Measurements from ENCODE around the gene NLRP3. TPM values are rescaled to one million over a fixed set of nuclear protein-coding genes. Genes with fewer than 3 reads are reported as not detected.
"Not testable (repeated sequence)": the region's sequence is repeated elsewhere in the genome, so short reads cannot be mapped to it uniquely, and the experiment has no call there.

The NLRP3 gene
- total and polyA plus RNA-seq, 8 donors: 0.09 to 3.8 (median 0.52) TPM

DNA sequence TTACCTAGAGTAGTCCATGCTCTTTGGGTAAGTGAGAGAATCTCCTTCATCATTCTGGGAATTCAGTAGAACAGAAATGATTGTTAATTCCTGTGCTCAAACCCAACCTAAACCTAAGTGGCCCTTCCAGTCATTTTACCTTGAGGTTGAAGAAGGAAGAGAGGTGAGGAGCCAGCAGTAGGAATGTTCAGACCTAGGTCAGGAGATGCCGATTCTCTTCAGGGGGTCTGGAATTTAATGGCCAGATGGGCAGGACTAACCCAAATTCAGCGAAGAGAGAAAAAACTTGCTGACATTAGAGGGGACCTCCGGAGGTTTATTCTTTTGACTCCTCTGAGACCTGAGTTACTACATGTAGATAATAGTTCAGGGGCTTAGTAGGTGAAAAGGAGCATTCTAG, 58.4 kb downstream of the NLRP3 start:
- no peaks in the 10 kb centered on the region for H3K27me3 ChIP-seq
- intact Hi-C loops (cut with DNase I): no loop called here

DNA sequence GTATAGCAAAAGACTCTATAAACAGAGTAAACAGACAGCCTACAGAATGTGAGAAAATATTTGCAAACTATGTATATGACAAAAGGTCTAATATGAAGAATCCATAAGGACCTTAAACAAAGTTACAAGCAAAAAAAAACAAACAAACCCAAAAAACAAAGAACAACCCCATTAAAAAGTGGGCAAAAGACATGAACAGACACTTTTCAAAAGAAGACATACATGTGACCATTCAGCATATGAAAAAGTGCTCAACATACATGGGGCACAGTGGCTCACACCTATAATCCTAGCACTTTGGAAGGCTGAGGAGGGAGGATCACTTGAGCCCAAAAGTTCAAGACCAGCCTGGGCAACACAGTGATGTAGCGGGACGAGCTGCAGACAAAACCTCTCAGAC, 59.8 kb downstream of the NLRP3 start:
- no peak overlapping the region for H3K4me3 ChIP-seq
- TF ChIP-seq, protein P1, sequence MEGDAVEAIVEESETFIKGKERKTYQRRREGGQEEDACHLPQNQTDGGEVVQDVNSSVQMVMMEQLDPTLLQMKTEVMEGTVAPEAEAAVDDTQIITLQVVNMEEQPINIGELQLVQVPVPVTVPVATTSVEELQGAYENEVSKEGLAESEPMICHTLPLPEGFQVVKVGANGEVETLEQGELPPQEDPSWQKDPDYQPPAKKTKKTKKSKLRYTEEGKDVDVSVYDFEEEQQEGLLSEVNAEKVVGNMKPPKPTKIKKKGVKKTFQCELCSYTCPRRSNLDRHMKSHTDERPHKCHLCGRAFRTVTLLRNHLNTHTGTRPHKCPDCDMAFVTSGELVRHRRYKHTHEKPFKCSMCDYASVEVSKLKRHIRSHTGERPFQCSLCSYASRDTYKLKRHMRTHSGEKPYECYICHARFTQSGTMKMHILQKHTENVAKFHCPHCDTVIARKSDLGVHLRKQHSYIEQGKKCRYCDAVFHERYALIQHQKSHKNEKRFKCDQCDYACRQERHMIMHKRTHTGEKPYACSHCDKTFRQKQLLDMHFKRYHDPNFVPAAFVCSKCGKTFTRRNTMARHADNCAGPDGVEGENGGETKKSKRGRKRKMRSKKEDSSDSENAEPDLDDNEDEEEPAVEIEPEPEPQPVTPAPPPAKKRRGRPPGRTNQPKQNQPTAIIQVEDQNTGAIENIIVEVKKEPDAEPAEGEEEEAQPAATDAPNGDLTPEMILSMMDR (IDR thresholded peaks at IDR 0.05): no peak
- WGBS, 2 donors: 76 to 80% methylated on average over 2 of the region's 2 CpGs
- no peaks in the 10 kb centered on the region for H3K27me3 ChIP-seq
- no peaks in the 10 kb centered on the region for H3K36me3 ChIP-seq
- no peaks in the 10 kb centered on the region for H3K4me1 ChIP-seq
- no peak for FAIRE-seq
- no peaks in the 10 kb centered on the region for H3K9me3 ChIP-seq
- H3K27ac ChIP-seq: no peak overlapping the region
- ATAC-seq: no peak
- intact Hi-C loops (cut with DNase I): no loop called here
- DNase-seq: no peak

More for the DNA sequence above, 58.4 kb downstream of the NLRP3 start:
- DNase-seq: no peak
- no peak for FAIRE-seq
- TF ChIP-seq, protein P1 (IDR thresholded peaks at IDR 0.05): no peak
- Histone ChIP-seq H3K27ac (no peak overlapping the region), H3K4me3 (no peak overlapping the region), H3K36me3 (no peaks in the 10 kb centered on the region), H3K4me1 (no peaks in the 10 kb centered on the region), H3K9me3 (no peaks in the 10 kb centered on the region)
- WGBS, 2 donors: 64 to 70% methylated on average over 3 of the region's 3 CpGs
- no peak for ATAC-seq

DNA sequence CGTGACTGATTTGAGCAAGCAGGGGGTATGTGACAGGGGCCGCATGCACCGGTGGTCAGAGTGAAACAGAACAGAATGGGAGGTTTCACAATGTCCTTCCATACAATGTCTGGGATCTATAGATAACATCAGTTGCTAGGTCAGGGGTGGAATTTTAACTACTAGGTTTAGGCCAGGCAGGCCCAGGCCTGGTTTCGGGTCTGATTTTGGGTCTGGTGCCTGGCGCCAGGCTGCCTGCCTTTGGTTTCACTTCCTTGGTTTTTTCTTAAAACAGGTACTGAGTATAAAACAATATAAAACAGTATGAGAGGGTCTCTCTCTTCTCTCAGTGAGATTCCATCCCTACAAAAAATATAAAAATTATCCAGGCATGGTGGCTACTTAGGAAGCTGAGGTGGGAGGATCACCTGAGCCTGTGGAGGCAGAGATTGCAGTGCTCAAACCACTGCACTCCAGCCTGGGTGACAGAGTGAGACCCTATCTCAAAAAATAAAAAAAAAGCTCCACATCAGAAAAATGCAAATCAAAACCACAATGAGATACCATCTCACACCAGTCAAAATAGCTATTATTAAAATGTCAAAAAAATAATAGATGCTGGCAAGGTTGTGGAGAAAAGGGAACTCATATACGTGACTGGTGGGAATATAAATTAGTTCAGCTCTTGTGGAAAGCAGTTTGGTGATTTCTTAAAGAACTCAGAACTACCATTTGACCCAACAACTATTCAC, 60.5 kb downstream of the NLRP3 start:
- H3K4me1 ChIP-seq; intact Hi-C loops (cut with DNase I); H3K27me3 ChIP-seq; FAIRE-seq; DNase-seq; H3K4me3 ChIP-seq; H3K36me3 ChIP-seq; H3K9me3 ChIP-seq; H3K27ac ChIP-seq; ATAC-seq: not testable (repeated sequence)
- WGBS, 2 donors: 80 to 89% methylated on average over 6 of the region's 6 CpGs

DNA sequence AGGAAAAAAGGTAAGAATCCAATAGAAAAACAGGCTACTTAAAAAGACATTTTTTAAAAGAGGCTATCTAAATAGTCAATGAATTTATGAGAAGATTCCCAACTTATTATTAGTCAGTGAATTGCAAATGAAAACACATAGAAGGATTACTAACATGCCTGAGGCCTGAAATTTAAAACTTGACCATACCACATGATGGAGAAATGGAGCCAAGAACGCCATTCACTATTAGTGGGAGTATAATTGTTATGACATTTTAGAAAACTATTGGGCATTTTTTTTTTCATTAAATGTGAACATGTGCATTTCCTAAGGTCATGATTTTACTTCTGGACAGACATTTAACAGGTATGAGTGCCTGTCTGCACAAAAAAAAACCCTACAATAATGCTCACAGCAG, 66.8 kb downstream of the NLRP3 start:
- intact Hi-C loops (cut with DNase I): no loop called here
- H3K4me1 ChIP-seq: no peaks in the 10 kb centered on the region
- no peak for FAIRE-seq
- H3K36me3 ChIP-seq: no peaks in the 10 kb centered on the region
- no peak overlapping the region for H3K27ac ChIP-seq
- TF ChIP-seq, protein P1 (IDR thresholded peaks at IDR 0.05): no peak
- DNase-seq: no peak
- H3K4me3 ChIP-seq: no peak overlapping the region
- no peak for ATAC-seq
- no peaks in the 10 kb centered on the region for H3K9me3 ChIP-seq
- H3K27me3 ChIP-seq: no peaks in the 10 kb centered on the region
- WGBS, 2 donors: 49 to 64% methylated on average over 1 of the region's 1 CpG

- ATAC-seq (peak in 3 of 4 donors; percentile 62 to 67 (median 62)), FAIRE-seq (peak; percentile 37), DNase-seq (no peak)
- Histone ChIP-seq H3K27me3 (peaks cover 0 to 4% (median 0%) of the 10 kb centered on the region in 4 donors), H3K36me3 (no peaks in the 10 kb centered on the region), H3K4me3 (no peak overlapping the region), H3K4me1 (no peaks in the 10 kb centered on the region), H3K27ac (no peak overlapping the region), H3K9me3 (no peaks in the 10 kb centered on the region)
- TF ChIP-seq, protein P1 (IDR thresholded peaks at IDR 0.05): no peak
- intact Hi-C loops (cut with DNase I): no loop called here
Observed at GRCh38 chr1:247487057-247487456, 71.1 kb downstream of the NLRP3 start.

All from pancreas (tissue), 10 donors.